SK-N-SH (cell line): Measurements from ENCODE around the gene OGG1. TPM values are rescaled to one million over a fixed set of nuclear protein-coding genes. Genes with fewer than 3 reads are reported as not detected.

Experiments used
- CTCF ChIA-PET: fragments of 300-600, 350-600 bp; formaldehyde crosslinking; extraction: SDS; loops from one replicate; lab custom pipeline; 2021; lab: Yijun Ruan, JAX
- POLR2A ChIA-PET: fragments of 350-600 bp; sonication (Branson Sonifier 250); formaldehyde crosslinking; extraction: SDS; loops from one replicate; lab custom pipeline; 2020; ENCODE audit warnings: antibody characterized with exemption, inconsistent platforms; lab: Yijun Ruan, JAX
- DNase-seq: peaks from one replicate; pipeline ENCODE4 v3.0.0; 2012
- H2AFZ ChIP-seq: fragments of 200-600 bp; sonication (generic); 2 replicates; pipeline ENCODE4 v1.8.1; 2016; ENCODE audit warnings: antibody characterized with exemption, mild to moderate bottlenecking, low read depth
- H3F3A ChIP-seq: fragments of 200-600 bp; sonication (generic); replicated peaks from 2 replicates; pipeline ENCODE3; 2016; ENCODE audit warnings: antibody characterized with exemption, mild to moderate bottlenecking; ENCODE audit not compliant: insufficient read depth
- H3K27ac ChIP-seq, 2 experiments: fragments of 200-500 bp in 1 of 2; fragments of 200-600 bp in 1 of 2; sonication (Bioruptor generic) in 1 of 2; sonication (generic), shearing (Covaris generic) in 1 of 2; 2 replicates each; pipeline versions ENCODE4 v1.5.1 to v1.6.1; 2014 to 2016; ENCODE audit warnings: low read depth in 2 of 2, inconsistent platforms in 1 of 2, low read length in 1 of 2, mild to moderate bottlenecking in 1 of 2, mixed read lengths in 1 of 2
- H3K27me3 ChIP-seq: fragments of 200-600 bp; sonication (generic), shearing (Covaris generic); 2 replicates; pipeline ENCODE4 v1.6.1; 2016; ENCODE audit warnings: mixed run types; ENCODE audit not compliant: insufficient read depth
- H3K36me3 ChIP-seq, 2 experiments: fragments of 200-500 bp in 1 of 2; fragments of 200-600 bp in 1 of 2; sonication (Bioruptor generic) in 1 of 2; sonication (generic) in 1 of 2; replicated peaks in 1 of 2; 2 replicates each; pipeline versions ENCODE3 to v1.5.1; 2014 to 2016; ENCODE audit warnings: low read length in 1 of 2, mild to moderate bottlenecking in 1 of 2; ENCODE audit not compliant: insufficient read depth in 2 of 2, control insufficient read depth in 1 of 2
- H3K4me1 ChIP-seq, 2 experiments: fragments of 200-500 bp in 1 of 2; fragments of 200-600 bp in 1 of 2; sonication (Bioruptor generic) in 1 of 2; sonication (generic), shearing (Covaris generic) in 1 of 2; 2 replicates each; pipeline versions ENCODE4 v1.5.1 to v1.6.1; 2014 to 2016; ENCODE audit warnings: low read depth in 1 of 2, low read length in 1 of 2, mixed run types in 1 of 2; ENCODE audit not compliant: insufficient read depth in 2 of 2, control insufficient read depth in 1 of 2
- H3K4me2 ChIP-seq: fragments of 200-600 bp; sonication (generic), shearing (Covaris generic); 2 replicates; pipeline ENCODE4 v1.6.1; 2017; ENCODE audit warnings: mixed run types
- H3K4me3 ChIP-seq, 2 experiments: fragments of 200-500 bp in 1 of 2; fragments of 200-600 bp in 1 of 2; sonication (Bioruptor generic) in 1 of 2; sonication (generic), shearing (Covaris generic) in 1 of 2; 2 replicates each; pipeline versions ENCODE4 v1.5.1 to v1.8.1; 2014 to 2016; ENCODE audit warnings: low read depth in 2 of 2, inconsistent platforms in 1 of 2, low read length in 1 of 2, mild to moderate bottlenecking in 1 of 2, mixed read lengths in 1 of 2, moderate library complexity in 1 of 2
- H3K79me2 ChIP-seq: fragments of 200-600 bp; sonication (generic); 2 replicates; pipeline ENCODE4 v1.8.1; 2017; ENCODE audit warnings: mild to moderate bottlenecking; ENCODE audit not compliant: insufficient read depth
- H3K9ac ChIP-seq: fragments of 200-600 bp; sonication (generic); 2 replicates; pipeline ENCODE4 v1.6.1; 2017; ENCODE audit warnings: mixed run types
- H3K9me2 ChIP-seq: fragments of 200-600 bp; sonication (generic); 2 replicates; pipeline ENCODE4 v1.6.1; 2017; ENCODE audit warnings: mixed run types
- H3K9me3 ChIP-seq: fragments of 200-600 bp; sonication (generic); 2 replicates; pipeline ENCODE4 v1.6.1; 2017; ENCODE audit warnings: mixed run types, mild to moderate bottlenecking, moderate library complexity
- H4K20me1 ChIP-seq: fragments of 200-600 bp; sonication (generic); 2 replicates; pipeline ENCODE4 v1.6.1; 2017; ENCODE audit warnings: mild to moderate bottlenecking, mixed run types; ENCODE audit not compliant: insufficient read depth
- CHD2 ChIP-seq: fragments of 150-350 bp; IDR thresholded peaks from 2 replicates; pipeline ENCODE4 v1.6.1; 2018; ENCODE audit warnings: low read length; ENCODE audit not compliant: partially characterized antibody
- ELF1 ChIP-seq: IDR thresholded peaks from 2 replicates; pipeline ENCODE4 v1.4.0; 2012
- EP300 ChIP-seq, 2 experiments: IDR thresholded peaks; 2 replicates each; pipeline versions ENCODE4 v1.4.0 to v1.6.1; 2012; ENCODE audit warnings: borderline replicate concordance in 1 of 2, low read depth in 1 of 2, low read length in 1 of 2
- EZH2phosphoT487 ChIP-seq: fragments of 200-600 bp; sonication (generic); IDR thresholded peaks from 2 replicates; pipeline ENCODE4 v1.6.1; 2017; ENCODE audit warnings: low read depth, mixed run types, mild to moderate bottlenecking, antibody characterized with exemption, moderate library complexity, borderline replicate concordance
- FOXM1 ChIP-seq: IDR thresholded peaks from 2 replicates; pipeline ENCODE4 v1.4.0; 2012; ENCODE audit warnings: low read depth, mild to moderate bottlenecking
- GABPA ChIP-seq: IDR thresholded peaks from 2 replicates; pipeline ENCODE4 v1.4.0; 2012; ENCODE audit warnings: low read depth, mild to moderate bottlenecking
- GATA2 ChIP-seq: sonication (generic); formaldehyde crosslinking; IDR thresholded peaks from 2 replicates; pipeline ENCODE4 v1.5.0; 2020; ENCODE audit warnings: mild to moderate bottlenecking, missing genetic modification reagents
- MEF2A ChIP-seq: IDR thresholded peaks from 2 replicates; pipeline ENCODE4 v1.4.0; 2012; ENCODE audit warnings: low read depth, borderline replicate concordance
- POLR2AphosphoS5 ChIP-seq: IDR thresholded peaks from 2 replicates; pipeline ENCODE4 v1.6.1; 2012; ENCODE audit warnings: low read depth, low read length
- RAD21 ChIP-seq: IDR thresholded peaks from 2 replicates; pipeline ENCODE4 v1.6.1; 2012; ENCODE audit warnings: mild to moderate bottlenecking, low read length
- RCOR1 ChIP-seq: fragments of 150-350 bp; IDR thresholded peaks from 2 replicates; pipeline ENCODE4 v1.6.1; 2017; ENCODE audit warnings: antibody characterized with exemption, low read length
- RFX5 ChIP-seq: IDR thresholded peaks from 2 replicates; pipeline ENCODE4 v1.6.1; 2012; ENCODE audit warnings: mild to moderate bottlenecking, improper control_type of control experiment, low read length
- TAF1 ChIP-seq: IDR thresholded peaks from 2 replicates; pipeline ENCODE4 v1.6.1; 2012; ENCODE audit warnings: low read depth, mild to moderate bottlenecking, low read length, moderate library complexity, borderline replicate concordance
- TCF12 ChIP-seq: IDR thresholded peaks from 2 replicates; pipeline ENCODE4 v1.4.0; 2012
- TEAD4 ChIP-seq: IDR thresholded peaks from 2 replicates; pipeline ENCODE4 v1.4.0; 2012; ENCODE audit warnings: mild to moderate bottlenecking, borderline replicate concordance; ENCODE audit not compliant: insufficient read depth
- YY1 ChIP-seq: IDR thresholded peaks from 2 replicates; pipeline ENCODE4 v1.4.0; 2012; ENCODE audit warnings: low read depth, mild to moderate bottlenecking
- WGBS: methylation state at CpG from one replicate; pipeline ENCODE4 v1.1.6; 2017; ENCODE audit warnings: low lambda C conversion rate; 5-methylcytosine and 5-hydroxymethylcytosine counted together
- polyA plus RNA-seq, 3 experiments: library from polyadenylated mRNA; depleted of rRNA; stranded (reverse); fragments of >200 nt; gene quantifications; 2 replicates each; pipeline ENCODE4 v1.2.3, GENCODE V29; 2012
- TF ChIP-seq, protein P1 (sequence below): IDR thresholded peaks from 2 replicates; pipeline ENCODE4 v1.4.0; 2012; ENCODE audit warnings: low read depth, borderline replicate concordance
- TF ChIP-seq, protein P2 (sequence below): IDR thresholded peaks from 2 replicates; pipeline ENCODE4; 2012
- TF ChIP-seq, protein P3 (sequence below): IDR thresholded peaks from 2 replicates; pipeline ENCODE4 v1.4.0; 2012; ENCODE audit warnings: low read depth, borderline replicate concordance
- TF ChIP-seq, protein P4 (sequence below): fragments of 200-600 bp; sonication (generic); IDR thresholded peaks from 2 replicates; pipeline ENCODE4 v1.6.1; 2017; ENCODE audit warnings: antibody characterized with exemption, mild to moderate bottlenecking, moderate library complexity

Gene OGG1
- polyA plus RNA-seq, 1 of the 3 experiments (the other 2 are of a cell fraction) = 26.8 TPM

DNA sequence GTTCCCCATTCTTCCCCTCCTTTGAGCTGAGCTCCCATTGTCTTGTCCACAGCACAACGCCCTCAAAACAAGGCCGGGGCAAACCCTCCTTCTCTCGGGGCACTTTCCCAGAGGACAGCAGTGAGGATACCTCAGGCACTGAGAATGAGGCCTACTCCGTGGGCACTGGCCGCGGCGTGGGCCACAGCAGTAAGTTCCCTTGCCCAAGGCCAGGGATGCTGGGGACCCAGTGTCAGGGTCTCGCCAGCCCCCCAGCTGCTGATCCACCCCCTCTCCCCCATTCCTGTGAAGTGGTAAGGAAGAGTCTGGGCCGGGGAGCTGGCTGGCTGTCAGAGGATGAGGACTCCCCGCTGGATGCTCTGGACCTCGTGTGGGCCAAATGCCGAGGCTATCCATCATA, 4.2 kb upstream of the OGG1 start:
- peaks cover 13% of the 10 kb centered on the region; the same call in 1 of the 2 replicates for H3K79me2 ChIP-seq
- POLR2A ChIA-PET = interaction anchor here (1.0 kb wide), 1 partner anchor 14 kb away, joined by 3 read pairs; the partner anchor contains the start of gene BRPF1
- H3K27ac ChIP-seq = peak overlapping the region in 1 of 2 experiments; percentile 55; a peak in 2 of 4 replicates
- no peak for TF ChIP-seq POLR2AphosphoS5
- no peak for TF ChIP-seq EP300 (IDR thresholded peaks at IDR 0.05; ENCODE audit: borderline replicate concordance in 1 of 2, low read depth in 1 of 2, low read length in 1 of 2)
- TF ChIP-seq, protein P1, sequence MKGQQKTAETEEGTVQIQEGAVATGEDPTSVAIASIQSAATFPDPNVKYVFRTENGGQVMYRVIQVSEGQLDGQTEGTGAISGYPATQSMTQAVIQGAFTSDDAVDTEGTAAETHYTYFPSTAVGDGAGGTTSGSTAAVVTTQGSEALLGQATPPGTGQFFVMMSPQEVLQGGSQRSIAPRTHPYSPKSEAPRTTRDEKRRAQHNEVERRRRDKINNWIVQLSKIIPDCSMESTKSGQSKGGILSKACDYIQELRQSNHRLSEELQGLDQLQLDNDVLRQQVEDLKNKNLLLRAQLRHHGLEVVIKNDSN = no peak
- no peak for TF ChIP-seq GABPA
- TF ChIP-seq RAD21 = no peak
- no peak for TF ChIP-seq RCOR1
- no peak for TF ChIP-seq GATA2 (CRISPR knock-in tag)
- TF ChIP-seq, protein P2, sequence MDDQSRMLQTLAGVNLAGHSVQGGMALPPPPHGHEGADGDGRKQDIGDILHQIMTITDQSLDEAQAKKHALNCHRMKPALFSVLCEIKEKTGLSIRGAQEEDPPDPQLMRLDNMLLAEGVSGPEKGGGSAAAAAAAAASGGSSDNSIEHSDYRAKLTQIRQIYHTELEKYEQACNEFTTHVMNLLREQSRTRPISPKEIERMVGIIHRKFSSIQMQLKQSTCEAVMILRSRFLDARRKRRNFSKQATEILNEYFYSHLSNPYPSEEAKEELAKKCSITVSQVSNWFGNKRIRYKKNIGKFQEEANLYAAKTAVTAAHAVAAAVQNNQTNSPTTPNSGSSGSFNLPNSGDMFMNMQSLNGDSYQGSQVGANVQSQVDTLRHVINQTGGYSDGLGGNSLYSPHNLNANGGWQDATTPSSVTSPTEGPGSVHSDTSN = no peak
- TF ChIP-seq TAF1 = no peak
- TF ChIP-seq YY1 = no peak
- TF ChIP-seq TCF12 = no peak
- no peak for TF ChIP-seq CHD2
- TF ChIP-seq TEAD4 = no peak
- TF ChIP-seq MEF2A = no peak
- no peak for TF ChIP-seq EZH2phosphoT487
- TF ChIP-seq, protein P3, sequence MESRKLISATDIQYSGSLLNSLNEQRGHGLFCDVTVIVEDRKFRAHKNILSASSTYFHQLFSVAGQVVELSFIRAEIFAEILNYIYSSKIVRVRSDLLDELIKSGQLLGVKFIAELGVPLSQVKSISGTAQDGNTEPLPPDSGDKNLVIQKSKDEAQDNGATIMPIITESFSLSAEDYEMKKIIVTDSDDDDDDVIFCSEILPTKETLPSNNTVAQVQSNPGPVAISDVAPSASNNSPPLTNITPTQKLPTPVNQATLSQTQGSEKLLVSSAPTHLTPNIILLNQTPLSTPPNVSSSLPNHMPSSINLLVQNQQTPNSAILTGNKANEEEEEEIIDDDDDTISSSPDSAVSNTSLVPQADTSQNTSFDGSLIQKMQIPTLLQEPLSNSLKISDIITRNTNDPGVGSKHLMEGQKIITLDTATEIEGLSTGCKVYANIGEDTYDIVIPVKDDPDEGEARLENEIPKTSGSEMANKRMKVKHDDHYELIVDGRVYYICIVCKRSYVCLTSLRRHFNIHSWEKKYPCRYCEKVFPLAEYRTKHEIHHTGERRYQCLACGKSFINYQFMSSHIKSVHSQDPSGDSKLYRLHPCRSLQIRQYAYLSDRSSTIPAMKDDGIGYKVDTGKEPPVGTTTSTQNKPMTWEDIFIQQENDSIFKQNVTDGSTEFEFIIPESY = no peak
- TF ChIP-seq RFX5 = no peak
- TF ChIP-seq ELF1 = no peak
- TF ChIP-seq, protein P4, sequence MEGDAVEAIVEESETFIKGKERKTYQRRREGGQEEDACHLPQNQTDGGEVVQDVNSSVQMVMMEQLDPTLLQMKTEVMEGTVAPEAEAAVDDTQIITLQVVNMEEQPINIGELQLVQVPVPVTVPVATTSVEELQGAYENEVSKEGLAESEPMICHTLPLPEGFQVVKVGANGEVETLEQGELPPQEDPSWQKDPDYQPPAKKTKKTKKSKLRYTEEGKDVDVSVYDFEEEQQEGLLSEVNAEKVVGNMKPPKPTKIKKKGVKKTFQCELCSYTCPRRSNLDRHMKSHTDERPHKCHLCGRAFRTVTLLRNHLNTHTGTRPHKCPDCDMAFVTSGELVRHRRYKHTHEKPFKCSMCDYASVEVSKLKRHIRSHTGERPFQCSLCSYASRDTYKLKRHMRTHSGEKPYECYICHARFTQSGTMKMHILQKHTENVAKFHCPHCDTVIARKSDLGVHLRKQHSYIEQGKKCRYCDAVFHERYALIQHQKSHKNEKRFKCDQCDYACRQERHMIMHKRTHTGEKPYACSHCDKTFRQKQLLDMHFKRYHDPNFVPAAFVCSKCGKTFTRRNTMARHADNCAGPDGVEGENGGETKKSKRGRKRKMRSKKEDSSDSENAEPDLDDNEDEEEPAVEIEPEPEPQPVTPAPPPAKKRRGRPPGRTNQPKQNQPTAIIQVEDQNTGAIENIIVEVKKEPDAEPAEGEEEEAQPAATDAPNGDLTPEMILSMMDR = no peak
- TF ChIP-seq FOXM1 = no peak
- WGBS = 77% methylated on average over 6 of the region's 12 CpGs
- no peak overlapping the region for H2AFZ ChIP-seq
- peaks cover 39% of the 10 kb centered on the region for H3F3A ChIP-seq
- DNase-seq = no peak
- H3K9ac ChIP-seq = no peak overlapping the region
- H3K4me1 ChIP-seq = peaks cover 5 to 24% of the 10 kb centered on the region in 2 experiments
- H3K36me3 ChIP-seq = peaks cover 43 to 74% of the 10 kb centered on the region in 2 experiments
- H3K27me3 ChIP-seq = no peaks in the 10 kb centered on the region
- H3K9me2 ChIP-seq = no peaks in the 10 kb centered on the region
- CTCF ChIA-PET = no interaction called here
- no peaks in the 10 kb centered on the region for H3K9me3 ChIP-seq
- no peak overlapping the region for H3K4me2 ChIP-seq
- no peaks in the 10 kb centered on the region for H4K20me1 ChIP-seq
- no peak overlapping the region for H3K4me3 ChIP-seq
